PC-9 (cell line): ENCODE data around the gene COL18A1. TPM values are rescaled to one million over a fixed set of nuclear protein-coding genes. Genes with fewer than 3 reads are reported as not detected.

Experiments used
- BruUV-seq: library from RNA; stranded (reverse); fragments of 400-500 nt; replicated peaks from 2 replicates; lab custom pipeline; 2021; lab: Mats Ljungman, UMichigan
- CTCF ChIA-PET: fragments of 300-600 bp; sonication (Branson Sonifier 250); formaldehyde crosslinking; loops from one replicate; lab custom pipeline; 2022; ENCODE audit warnings: antibody characterized with exemption; lab: Charles Lee
- POLR2A ChIA-PET: fragments of 300-600 bp; sonication (Branson Sonifier 250); formaldehyde crosslinking; loops from one replicate; lab custom pipeline; 2022; ENCODE audit warnings: antibody characterized with exemption; ENCODE audit not compliant: unreplicated experiment; lab: Charles Lee
- DNase-seq, 2 experiments: peaks; one replicate each; pipeline versions ENCODE4 v3.0.0 to v3.0.0-alpha.2; 2015 to 2022; ENCODE audit warnings: mixed read lengths in 1 of 2
- H2AFZ ChIP-seq: fragments of 200-600 bp; sonication (generic); 2 replicates; pipeline ENCODE4 v1.8.1; 2017; ENCODE audit warnings: antibody characterized with exemption
- H3F3A ChIP-seq: fragments of 200-600 bp; sonication (generic); 2 replicates; pipeline ENCODE4 v1.8.1; 2017; ENCODE audit warnings: antibody characterized with exemption, mild to moderate bottlenecking, low read depth; ENCODE audit not compliant: insufficient read depth
- H3K27ac ChIP-seq: fragments of 200-600 bp; sonication (generic); 2 replicates; pipeline ENCODE4 v1.6.1; 2016; ENCODE audit warnings: mixed run types
- H3K27me3 ChIP-seq: fragments of 200-600 bp; sonication (generic); 2 replicates; pipeline ENCODE4 v1.6.1; 2016; ENCODE audit warnings: low read depth, mixed run types; ENCODE audit not compliant: insufficient read depth
- H3K36me3 ChIP-seq: fragments of 200-600 bp; sonication (generic); 2 replicates; pipeline ENCODE4 v1.6.1; 2016; ENCODE audit warnings: low read depth, mixed run types
- H3K4me1 ChIP-seq: fragments of 200-600 bp; sonication (generic); replicated peaks from 2 replicates; pipeline ENCODE4 v1.6.1; 2016; ENCODE audit warnings: mixed run types; ENCODE audit not compliant: insufficient read depth
- H3K4me2 ChIP-seq: fragments of 200-600 bp; sonication (generic); 2 replicates; pipeline ENCODE4 v1.6.1; 2017; ENCODE audit warnings: mixed run types
- H3K4me3 ChIP-seq: fragments of 200-600 bp; sonication (generic); 2 replicates; pipeline ENCODE4 v1.6.1; 2016; ENCODE audit warnings: mixed run types
- H3K79me2 ChIP-seq: fragments of 200-600 bp; sonication (generic); 2 replicates; pipeline ENCODE4 v1.6.1; 2017; ENCODE audit warnings: low read depth, mixed run types
- H3K9me2 ChIP-seq: fragments of 200-600 bp; sonication (generic); 2 replicates; pipeline ENCODE4 v1.8.1; 2017; ENCODE audit warnings: mild to moderate bottlenecking; ENCODE audit not compliant: insufficient read depth
- H3K9me3 ChIP-seq: fragments of 200-600 bp; sonication (generic); 2 replicates; pipeline ENCODE4 v1.8.1; 2016; ENCODE audit warnings: low read depth; ENCODE audit not compliant: insufficient read depth
- H4K20me1 ChIP-seq: fragments of 200-600 bp; sonication (generic); 2 replicates; pipeline ENCODE4 v1.8.1; 2017; ENCODE audit not compliant: insufficient read depth
- EZH2 ChIP-seq: fragments of 200-600 bp; sonication (generic); IDR thresholded peaks from 2 replicates; pipeline ENCODE4 v1.8.0; 2017; ENCODE audit warnings: antibody characterized with exemption, low read depth
- intact Hi-C: fragments of 100-400 bp; cut with micrococcal nuclease; formaldehyde crosslinking; loops from one replicate; pipeline ENCODE4 v1.10.0; 2022; ENCODE audit not compliant: unreplicated experiment
- total RNA-seq: library from RNA; stranded (reverse); gene quantifications from 2 replicates; pipeline ENCODE4 v1.2.3, GENCODE V29; 2021
- TF ChIP-seq, protein P1 (sequence below): fragments of 200-600 bp; sonication (generic); conservative IDR thresholded peaks from 2 replicates; pipeline ENCODE4 v1.6.1; 2017; ENCODE audit warnings: mixed run types, antibody characterized with exemption, mild to moderate bottlenecking, moderate library complexity

The COL18A1 gene
- total RNA-seq, 1 experiment from 2014 or later = 82.4 TPM

DNA sequence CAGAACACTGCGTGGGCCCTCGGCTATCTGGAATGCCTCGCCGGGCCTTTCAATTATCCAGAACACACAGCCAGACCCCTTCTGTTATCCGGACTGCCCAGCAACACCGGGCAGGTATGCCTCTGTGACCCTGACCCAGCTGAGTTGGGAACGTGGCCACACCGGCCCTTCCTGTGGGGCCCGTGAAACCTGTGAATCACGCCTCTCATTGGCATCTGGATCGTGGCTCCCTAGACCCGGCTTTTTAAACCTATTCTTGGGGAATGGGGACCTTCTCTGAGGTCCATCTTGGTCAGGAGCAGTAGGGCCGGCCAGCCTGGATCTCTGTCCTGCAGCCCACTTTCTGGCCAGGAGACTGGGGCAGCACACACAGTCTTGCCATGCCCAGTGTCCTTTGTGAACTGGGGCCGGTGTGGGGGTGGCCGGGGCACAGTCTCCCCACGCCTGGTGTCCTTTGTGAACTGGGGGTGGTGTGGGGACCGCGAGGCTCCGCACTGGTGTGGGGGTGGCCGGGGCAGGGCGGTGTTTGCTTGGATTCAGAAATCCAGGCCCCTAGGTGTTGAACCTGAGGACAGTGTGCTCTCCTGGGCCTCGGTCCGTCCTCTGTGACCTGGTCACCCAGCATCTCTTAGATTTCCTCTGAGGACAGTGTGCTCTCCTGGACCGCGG, 11.1 kb downstream of the COL18A1 start:
- H3K9me3 ChIP-seq = no peaks in the 10 kb centered on the region
- no peak overlapping the region for H3K27ac ChIP-seq
- no peak overlapping the region for H3K4me3 ChIP-seq
- CTCF ChIA-PET = no interaction called here
- POLR2A ChIA-PET = no interaction called here
- BruUV-seq = no TSS peak
- no peaks in the 10 kb centered on the region for H3K36me3 ChIP-seq
- no peak for TF ChIP-seq EZH2
- TF ChIP-seq, protein P1, sequence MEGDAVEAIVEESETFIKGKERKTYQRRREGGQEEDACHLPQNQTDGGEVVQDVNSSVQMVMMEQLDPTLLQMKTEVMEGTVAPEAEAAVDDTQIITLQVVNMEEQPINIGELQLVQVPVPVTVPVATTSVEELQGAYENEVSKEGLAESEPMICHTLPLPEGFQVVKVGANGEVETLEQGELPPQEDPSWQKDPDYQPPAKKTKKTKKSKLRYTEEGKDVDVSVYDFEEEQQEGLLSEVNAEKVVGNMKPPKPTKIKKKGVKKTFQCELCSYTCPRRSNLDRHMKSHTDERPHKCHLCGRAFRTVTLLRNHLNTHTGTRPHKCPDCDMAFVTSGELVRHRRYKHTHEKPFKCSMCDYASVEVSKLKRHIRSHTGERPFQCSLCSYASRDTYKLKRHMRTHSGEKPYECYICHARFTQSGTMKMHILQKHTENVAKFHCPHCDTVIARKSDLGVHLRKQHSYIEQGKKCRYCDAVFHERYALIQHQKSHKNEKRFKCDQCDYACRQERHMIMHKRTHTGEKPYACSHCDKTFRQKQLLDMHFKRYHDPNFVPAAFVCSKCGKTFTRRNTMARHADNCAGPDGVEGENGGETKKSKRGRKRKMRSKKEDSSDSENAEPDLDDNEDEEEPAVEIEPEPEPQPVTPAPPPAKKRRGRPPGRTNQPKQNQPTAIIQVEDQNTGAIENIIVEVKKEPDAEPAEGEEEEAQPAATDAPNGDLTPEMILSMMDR = no peak
- no peak overlapping the region for H3K4me2 ChIP-seq
- no peaks in the 10 kb centered on the region for H3K27me3 ChIP-seq
- DNase-seq = no peak
- no peaks in the 10 kb centered on the region for H3K9me2 ChIP-seq
- H3F3A ChIP-seq = peaks cover 4% of the 10 kb centered on the region; the same call in 1 of the 2 replicates
- no peaks in the 10 kb centered on the region for H3K79me2 ChIP-seq
- H4K20me1 ChIP-seq = no peaks in the 10 kb centered on the region
- H2AFZ ChIP-seq = no peak overlapping the region
- peaks cover 2% of the 10 kb centered on the region for H3K4me1 ChIP-seq
- intact Hi-C loops = no loop called here

DNA sequence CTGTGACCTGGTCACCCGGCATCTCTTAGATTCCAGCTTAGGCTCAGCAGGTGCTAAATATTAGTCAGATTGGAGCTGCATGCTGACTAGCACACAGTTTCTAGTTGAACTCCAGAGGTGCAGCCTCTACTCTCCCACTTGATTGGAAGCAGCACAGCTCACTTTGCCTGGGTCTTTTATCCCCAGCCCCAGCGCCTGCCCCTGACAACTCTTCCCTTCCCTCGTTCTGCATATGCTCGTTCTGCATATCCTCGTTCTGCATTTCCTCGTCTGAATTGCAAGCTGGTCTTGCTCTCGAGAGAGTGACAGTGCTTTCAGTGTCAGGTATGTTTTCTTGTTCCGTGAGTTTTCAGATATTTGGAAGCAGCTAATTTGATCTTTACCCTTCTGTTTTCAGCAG, 11.7 kb downstream of the COL18A1 start:
- H3K4me3 ChIP-seq = no peak overlapping the region
- no peaks in the 10 kb centered on the region for H3K9me2 ChIP-seq
- H4K20me1 ChIP-seq = no peaks in the 10 kb centered on the region
- intact Hi-C loops = no loop called here
- ChIA-PET POLR2A (no interaction called here), CTCF (interaction anchor here (0.6 kb wide), 1 partner anchor 52 kb away, joined by 3 read pairs; no protein-coding TSS in a partner anchor)
- H3K27ac ChIP-seq = no peak overlapping the region
- no peak overlapping the region for H2AFZ ChIP-seq
- H3K79me2 ChIP-seq = no peaks in the 10 kb centered on the region
- H3F3A ChIP-seq = peaks cover 4% of the 10 kb centered on the region; the same call in 1 of the 2 replicates
- no peaks in the 10 kb centered on the region for H3K27me3 ChIP-seq
- BruUV-seq = no TSS peak
- no peaks in the 10 kb centered on the region for H3K9me3 ChIP-seq
- DNase-seq = no peak
- H3K36me3 ChIP-seq = no peaks in the 10 kb centered on the region
- H3K4me1 ChIP-seq = peaks cover 7% of the 10 kb centered on the region
- TF ChIP-seq, protein P1 = no peak
- TF ChIP-seq EZH2 = no peak
- H3K4me2 ChIP-seq = no peak overlapping the region

DNA sequence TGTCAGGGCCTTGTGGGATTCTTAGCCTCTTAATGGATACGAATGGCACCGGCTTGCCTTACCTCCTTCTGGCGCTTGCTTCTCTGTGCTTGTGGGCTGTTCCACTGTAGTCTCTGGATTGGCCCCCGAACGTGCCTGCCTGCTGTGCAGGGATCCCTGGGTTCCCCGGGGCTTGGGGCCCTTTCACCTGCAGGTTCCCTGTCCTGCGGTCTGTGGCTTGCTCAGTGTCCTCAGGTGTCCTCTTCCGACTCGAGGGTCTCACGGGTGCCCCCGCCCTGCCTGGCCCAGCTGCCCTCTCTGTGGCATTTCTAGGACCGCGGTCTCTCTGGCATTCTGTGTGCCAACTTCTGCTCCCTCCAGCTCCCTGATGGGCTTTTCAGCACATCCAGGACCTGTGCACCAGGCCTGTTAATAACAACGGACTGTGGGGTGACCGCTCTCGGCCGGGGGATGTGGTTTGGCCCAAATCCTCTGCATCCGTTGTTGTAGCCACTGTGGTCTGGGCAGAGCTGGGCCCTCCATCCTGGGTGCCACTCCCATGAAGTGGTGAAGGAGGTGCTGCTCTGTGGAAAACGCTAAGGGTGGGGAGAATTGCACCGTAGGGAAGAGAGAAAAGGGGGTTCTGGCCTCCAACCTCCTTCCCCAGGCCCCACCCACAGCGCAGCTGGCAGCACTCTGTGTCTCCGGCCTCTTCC, 12.4 kb downstream of the COL18A1 start:
- Histone ChIP-seq H3K4me2 (no peak overlapping the region), H3K79me2 (no peaks in the 10 kb centered on the region), H2AFZ (no peak overlapping the region), H3K27me3 (no peaks in the 10 kb centered on the region), H3K4me3 (no peak overlapping the region), H3K9me3 (no peaks in the 10 kb centered on the region), H4K20me1 (no peaks in the 10 kb centered on the region), H3K9me2 (no peaks in the 10 kb centered on the region), H3K36me3 (no peaks in the 10 kb centered on the region), H3F3A (peaks cover 4% of the 10 kb centered on the region; the same call in 1 of the 2 replicates), H3K27ac (no peak overlapping the region), H3K4me1 (peaks cover 10% of the 10 kb centered on the region)
- no peak for DNase-seq
- POLR2A ChIA-PET = no interaction called here
- intact Hi-C loops = no loop called here
- CTCF ChIA-PET = no interaction called here
- no TSS peak for BruUV-seq
- TF ChIP-seq EZH2 = no peak
- TF ChIP-seq, protein P1 = no peak
